ENCODE measurements around the gene CCNL2.

DNA sequence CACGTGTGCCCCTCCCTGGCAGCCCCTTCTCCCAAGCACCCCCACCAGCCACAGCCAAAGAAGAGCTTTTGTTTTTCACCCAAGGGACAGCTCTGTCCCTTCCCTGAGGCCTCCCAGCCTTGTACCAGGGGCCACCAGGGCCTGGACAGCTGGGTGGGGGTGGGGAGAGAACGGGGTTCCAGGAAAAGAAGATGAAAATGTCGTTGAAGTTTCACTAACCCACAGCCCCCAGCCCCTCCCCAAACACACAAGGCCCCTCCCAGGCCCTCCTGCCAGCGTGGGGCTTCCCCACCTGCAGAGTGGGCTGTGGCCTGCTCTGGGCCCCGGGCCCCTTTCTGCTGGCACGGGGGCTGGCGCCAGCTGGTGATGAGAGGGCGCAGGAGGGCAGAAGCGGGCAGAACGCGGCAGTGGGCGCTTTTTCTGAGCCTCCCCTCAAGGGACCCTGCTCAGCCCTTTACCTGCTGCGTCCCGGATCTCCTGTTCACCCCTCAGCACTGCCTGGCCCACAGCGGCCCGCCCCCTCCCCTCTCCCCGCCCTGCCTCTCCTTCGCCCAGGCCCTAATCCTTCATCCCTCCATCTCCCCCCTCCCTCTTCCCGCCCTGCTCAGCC is 27.5 kb upstream of the CCNL2 start:
- TF ChIP-seq EZH2phosphoT487 (IDR thresholded peaks at IDR 0.05; ENCODE audit: low read length): no peak
- TF ChIP-seq EZH2 (optimal IDR thresholded peaks at IDR 0.05; ENCODE audit: low read depth, low read length): no peak
- TF ChIP-seq, protein P1, sequence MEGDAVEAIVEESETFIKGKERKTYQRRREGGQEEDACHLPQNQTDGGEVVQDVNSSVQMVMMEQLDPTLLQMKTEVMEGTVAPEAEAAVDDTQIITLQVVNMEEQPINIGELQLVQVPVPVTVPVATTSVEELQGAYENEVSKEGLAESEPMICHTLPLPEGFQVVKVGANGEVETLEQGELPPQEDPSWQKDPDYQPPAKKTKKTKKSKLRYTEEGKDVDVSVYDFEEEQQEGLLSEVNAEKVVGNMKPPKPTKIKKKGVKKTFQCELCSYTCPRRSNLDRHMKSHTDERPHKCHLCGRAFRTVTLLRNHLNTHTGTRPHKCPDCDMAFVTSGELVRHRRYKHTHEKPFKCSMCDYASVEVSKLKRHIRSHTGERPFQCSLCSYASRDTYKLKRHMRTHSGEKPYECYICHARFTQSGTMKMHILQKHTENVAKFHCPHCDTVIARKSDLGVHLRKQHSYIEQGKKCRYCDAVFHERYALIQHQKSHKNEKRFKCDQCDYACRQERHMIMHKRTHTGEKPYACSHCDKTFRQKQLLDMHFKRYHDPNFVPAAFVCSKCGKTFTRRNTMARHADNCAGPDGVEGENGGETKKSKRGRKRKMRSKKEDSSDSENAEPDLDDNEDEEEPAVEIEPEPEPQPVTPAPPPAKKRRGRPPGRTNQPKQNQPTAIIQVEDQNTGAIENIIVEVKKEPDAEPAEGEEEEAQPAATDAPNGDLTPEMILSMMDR (IDR thresholded peaks at IDR 0.05; ENCODE audit: low read length): no peak
